PC-9 (cell line): ENCODE results near the gene RASGRP2. TPM values are rescaled to one million over a fixed set of nuclear protein-coding genes. Genes with fewer than 3 reads are reported as not detected.

ENCODE experiments used
- BruUV-seq: library from RNA; stranded (reverse); fragments of 400-500 nt; replicated peaks from 2 replicates; lab custom pipeline; 2021; lab: Mats Ljungman, UMichigan
- CTCF ChIA-PET: fragments of 300-600 bp; sonication (Branson Sonifier 250); formaldehyde crosslinking; loops from one replicate; lab custom pipeline; 2022; ENCODE audit warnings: antibody characterized with exemption; lab: Charles Lee
- POLR2A ChIA-PET: fragments of 300-600 bp; sonication (Branson Sonifier 250); formaldehyde crosslinking; loops from one replicate; lab custom pipeline; 2022; ENCODE audit warnings: antibody characterized with exemption; ENCODE audit not compliant: unreplicated experiment; lab: Charles Lee
- DNase-seq, 2 experiments: peaks; one replicate each; pipeline versions ENCODE4 v3.0.0 to v3.0.0-alpha.2; 2015 to 2022; ENCODE audit warnings: mixed read lengths in 1 of 2
- H2AFZ ChIP-seq: fragments of 200-600 bp; sonication (generic); 2 replicates; pipeline ENCODE4 v1.8.1; 2017; ENCODE audit warnings: antibody characterized with exemption
- H3F3A ChIP-seq: fragments of 200-600 bp; sonication (generic); 2 replicates; pipeline ENCODE4 v1.8.1; 2017; ENCODE audit warnings: antibody characterized with exemption, mild to moderate bottlenecking, low read depth; ENCODE audit not compliant: insufficient read depth
- H3K27ac ChIP-seq: fragments of 200-600 bp; sonication (generic); 2 replicates; pipeline ENCODE4 v1.6.1; 2016; ENCODE audit warnings: mixed run types
- H3K27me3 ChIP-seq: fragments of 200-600 bp; sonication (generic); 2 replicates; pipeline ENCODE4 v1.6.1; 2016; ENCODE audit warnings: low read depth, mixed run types; ENCODE audit not compliant: insufficient read depth
- H3K36me3 ChIP-seq: fragments of 200-600 bp; sonication (generic); 2 replicates; pipeline ENCODE4 v1.6.1; 2016; ENCODE audit warnings: low read depth, mixed run types
- H3K4me1 ChIP-seq: fragments of 200-600 bp; sonication (generic); replicated peaks from 2 replicates; pipeline ENCODE4 v1.6.1; 2016; ENCODE audit warnings: mixed run types; ENCODE audit not compliant: insufficient read depth
- H3K4me2 ChIP-seq: fragments of 200-600 bp; sonication (generic); 2 replicates; pipeline ENCODE4 v1.6.1; 2017; ENCODE audit warnings: mixed run types
- H3K4me3 ChIP-seq: fragments of 200-600 bp; sonication (generic); 2 replicates; pipeline ENCODE4 v1.6.1; 2016; ENCODE audit warnings: mixed run types
- H3K79me2 ChIP-seq: fragments of 200-600 bp; sonication (generic); 2 replicates; pipeline ENCODE4 v1.6.1; 2017; ENCODE audit warnings: low read depth, mixed run types
- H3K9me2 ChIP-seq: fragments of 200-600 bp; sonication (generic); 2 replicates; pipeline ENCODE4 v1.8.1; 2017; ENCODE audit warnings: mild to moderate bottlenecking; ENCODE audit not compliant: insufficient read depth
- H3K9me3 ChIP-seq: fragments of 200-600 bp; sonication (generic); 2 replicates; pipeline ENCODE4 v1.8.1; 2016; ENCODE audit warnings: low read depth; ENCODE audit not compliant: insufficient read depth
- H4K20me1 ChIP-seq: fragments of 200-600 bp; sonication (generic); 2 replicates; pipeline ENCODE4 v1.8.1; 2017; ENCODE audit not compliant: insufficient read depth
- EZH2 ChIP-seq: fragments of 200-600 bp; sonication (generic); IDR thresholded peaks from 2 replicates; pipeline ENCODE4 v1.8.0; 2017; ENCODE audit warnings: antibody characterized with exemption, low read depth
- intact Hi-C: fragments of 100-400 bp; cut with micrococcal nuclease; formaldehyde crosslinking; loops from one replicate; pipeline ENCODE4 v1.10.0; 2022; ENCODE audit not compliant: unreplicated experiment
- total RNA-seq: library from RNA; stranded (reverse); gene quantifications from 2 replicates; pipeline ENCODE4 v1.2.3, GENCODE V29; 2021
- TF ChIP-seq, protein P1 (sequence below): fragments of 200-600 bp; sonication (generic); conservative IDR thresholded peaks from 2 replicates; pipeline ENCODE4 v1.6.1; 2017; ENCODE audit warnings: mixed run types, antibody characterized with exemption, mild to moderate bottlenecking, moderate library complexity

The RASGRP2 gene
- total RNA-seq, 1 experiment from 2014 or later, result 1.0 TPM

DNA sequence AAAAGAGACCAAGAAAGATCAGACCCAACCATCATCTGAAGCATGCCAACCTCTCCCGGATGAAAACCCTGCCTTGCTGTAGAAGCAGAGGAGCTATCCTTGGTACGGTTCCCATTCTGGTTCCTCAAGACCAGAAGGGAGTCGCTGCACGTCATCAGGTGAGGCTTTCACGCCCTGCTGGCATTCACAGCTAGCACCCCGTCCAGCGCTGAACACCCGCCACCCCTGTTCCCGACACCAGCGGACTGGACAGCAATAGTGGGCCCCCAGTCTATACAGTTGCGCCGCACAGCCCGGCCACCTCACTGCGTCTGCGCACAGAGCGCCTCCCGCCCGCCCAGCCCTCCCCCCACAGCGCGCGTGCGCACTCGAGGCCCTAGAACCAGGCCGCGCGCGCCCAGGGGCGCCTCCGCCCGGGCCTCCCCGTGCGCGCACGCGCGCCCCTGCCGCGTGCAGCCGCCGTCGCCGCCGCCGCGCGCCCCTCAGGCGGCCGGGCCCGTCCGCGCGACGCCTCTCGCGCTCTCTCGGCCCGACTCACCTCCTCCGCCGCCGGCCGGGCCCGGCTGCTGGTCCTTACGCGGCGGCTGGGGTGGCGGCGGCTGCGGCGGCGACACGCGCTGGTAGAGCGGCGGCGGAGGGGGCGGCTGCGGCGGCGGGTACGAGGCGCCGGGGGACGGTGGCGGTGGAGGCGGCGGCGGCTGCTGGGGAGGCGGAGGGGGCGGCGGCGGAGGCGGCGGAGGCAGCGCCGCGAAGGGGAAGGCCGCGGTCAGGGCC, 33.7 kb upstream of the RASGRP2 start:
- Histone ChIP-seq H3K27me3 (no peaks in the 10 kb centered on the region), H3K4me3 (peak overlapping the region; percentile 98), H3K79me2 (peaks cover 49% of the 10 kb centered on the region), H3F3A (peaks cover 78% of the 10 kb centered on the region), H3K27ac (peak overlapping the region; percentile 86; the same call in 1 of the 2 replicates), H3K9me2 (no peaks in the 10 kb centered on the region), H3K9me3 (no peaks in the 10 kb centered on the region), H3K4me2 (peak overlapping the region; percentile 98), H4K20me1 (peaks cover 49% of the 10 kb centered on the region), H3K36me3 (peaks cover 51% of the 10 kb centered on the region), H3K4me1 (peaks cover 26% of the 10 kb centered on the region), H2AFZ (no peak overlapping the region)
- TF ChIP-seq, protein P1, sequence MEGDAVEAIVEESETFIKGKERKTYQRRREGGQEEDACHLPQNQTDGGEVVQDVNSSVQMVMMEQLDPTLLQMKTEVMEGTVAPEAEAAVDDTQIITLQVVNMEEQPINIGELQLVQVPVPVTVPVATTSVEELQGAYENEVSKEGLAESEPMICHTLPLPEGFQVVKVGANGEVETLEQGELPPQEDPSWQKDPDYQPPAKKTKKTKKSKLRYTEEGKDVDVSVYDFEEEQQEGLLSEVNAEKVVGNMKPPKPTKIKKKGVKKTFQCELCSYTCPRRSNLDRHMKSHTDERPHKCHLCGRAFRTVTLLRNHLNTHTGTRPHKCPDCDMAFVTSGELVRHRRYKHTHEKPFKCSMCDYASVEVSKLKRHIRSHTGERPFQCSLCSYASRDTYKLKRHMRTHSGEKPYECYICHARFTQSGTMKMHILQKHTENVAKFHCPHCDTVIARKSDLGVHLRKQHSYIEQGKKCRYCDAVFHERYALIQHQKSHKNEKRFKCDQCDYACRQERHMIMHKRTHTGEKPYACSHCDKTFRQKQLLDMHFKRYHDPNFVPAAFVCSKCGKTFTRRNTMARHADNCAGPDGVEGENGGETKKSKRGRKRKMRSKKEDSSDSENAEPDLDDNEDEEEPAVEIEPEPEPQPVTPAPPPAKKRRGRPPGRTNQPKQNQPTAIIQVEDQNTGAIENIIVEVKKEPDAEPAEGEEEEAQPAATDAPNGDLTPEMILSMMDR, result no peak
- TF ChIP-seq EZH2, result no peak
- BruUV-seq, result no TSS peak
- peak; percentile 60 to 77 for DNase-seq
- POLR2A ChIA-PET, result interaction anchor here (0.5 to 1.3 kb wide), 4 partner anchors 91 to 1113 kb away, joined by 4 to 16 read pairs (median 7); partner anchors contain the start of gene CCDC85B
- intact Hi-C loops, result loop anchor here (1.0 to 10.0 kb wide), 5 partner anchors 33 to 419 kb away; partner anchors contain the start of genes ARL2, MEN1, RPS6KA4 and ZNHIT2
- CTCF ChIA-PET, result interaction anchor here (0.6 kb wide), 1 partner anchor 162 kb away, joined by 7 read pairs; no protein-coding TSS in a partner anchor

DNA sequence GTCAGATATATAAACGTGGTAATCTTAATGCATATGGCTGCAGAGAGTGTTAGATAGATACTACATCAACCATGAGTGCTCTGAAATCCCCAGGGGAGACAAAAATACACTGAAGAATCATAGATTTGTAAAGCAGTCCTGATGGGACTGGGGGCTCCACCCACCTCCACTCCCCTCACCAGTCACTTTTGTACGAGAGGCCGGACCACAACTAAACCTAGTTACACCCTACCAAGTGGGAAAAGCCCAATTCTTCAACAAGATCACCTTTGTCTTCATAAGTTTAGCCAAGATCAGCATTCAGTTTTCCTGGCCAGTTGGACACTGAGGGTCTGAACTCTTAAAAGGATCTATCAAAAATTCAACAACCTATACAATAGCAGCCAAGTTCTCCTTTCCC, 32.9 kb upstream of the RASGRP2 start:
- BruUV-seq, result TSS peak; percentile 33
- ChIA-PET CTCF (interaction anchor here (0.6 kb wide), 1 partner anchor 163 kb away, joined by 7 read pairs; no protein-coding TSS in a partner anchor), POLR2A (interaction anchor here (0.5 to 0.7 kb wide), 3 partner anchors 92 to 253 kb away, joined by 4 to 6 read pairs (median 4); no protein-coding TSS in a partner anchor)
- H3K27ac ChIP-seq, result no peak overlapping the region
- intact Hi-C loops, result loop anchor here (5.0 to 10.0 kb wide), 2 partner anchors 238 to 340 kb away; partner anchors contain the start of genes ARL2 and ZNHIT2
- peak overlapping the region; percentile 98 for H3K4me2 ChIP-seq
- no peaks in the 10 kb centered on the region for H3K27me3 ChIP-seq
- peaks cover 26% of the 10 kb centered on the region for H3K4me1 ChIP-seq
- H4K20me1 ChIP-seq, result peaks cover 57% of the 10 kb centered on the region
- no peak for DNase-seq
- peaks cover 57% of the 10 kb centered on the region for H3K79me2 ChIP-seq
- no peaks in the 10 kb centered on the region for H3K9me3 ChIP-seq
- H3F3A ChIP-seq, result peaks cover 78% of the 10 kb centered on the region
- H3K36me3 ChIP-seq, result peaks cover 59% of the 10 kb centered on the region
- no peak for TF ChIP-seq EZH2
- TF ChIP-seq, protein P1, result no peak
- no peaks in the 10 kb centered on the region for H3K9me2 ChIP-seq
- H2AFZ ChIP-seq, result no peak overlapping the region
- H3K4me3 ChIP-seq, result peak overlapping the region; percentile 98

DNA sequence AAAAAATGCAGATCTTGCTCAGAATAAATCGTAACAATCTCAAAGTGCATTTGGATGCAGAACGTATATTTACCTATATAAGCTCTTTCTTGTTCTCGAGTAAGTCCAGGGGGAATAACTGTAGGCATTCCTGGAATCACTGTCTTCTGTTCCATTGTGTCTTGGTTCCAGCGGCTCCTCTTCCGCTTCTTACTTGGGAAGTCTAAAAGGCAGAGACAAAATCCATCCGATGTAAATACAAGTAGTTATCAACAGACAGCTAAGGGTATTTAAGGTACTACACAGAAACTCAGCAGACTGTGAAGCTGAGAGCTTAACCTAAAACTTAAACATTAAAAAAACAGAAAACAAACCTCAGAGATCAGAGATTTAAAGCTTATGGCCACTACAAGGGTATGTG, 32.5 kb upstream of the RASGRP2 start:
- no peaks in the 10 kb centered on the region for H3K27me3 ChIP-seq
- H3K36me3 ChIP-seq, result peaks cover 63% of the 10 kb centered on the region
- TF ChIP-seq, protein P1, result no peak
- no peak for TF ChIP-seq EZH2
- H3F3A ChIP-seq, result peaks cover 81% of the 10 kb centered on the region
- no peaks in the 10 kb centered on the region for H3K9me3 ChIP-seq
- ChIA-PET CTCF (no interaction called here), POLR2A (interaction anchor here (0.5 to 0.7 kb wide), 2 partner anchors 64 to 93 kb away, joined by 3 to 6 read pairs; no protein-coding TSS in a partner anchor)
- no peak for DNase-seq
- BruUV-seq, result no TSS peak
- intact Hi-C loops, result loop anchor here (5.0 to 10.0 kb wide), 2 partner anchors 238 to 341 kb away; partner anchors contain the start of genes ARL2 and ZNHIT2
- peak overlapping the region; percentile 98 for H3K4me2 ChIP-seq
- no peak overlapping the region for H2AFZ ChIP-seq
- H3K27ac ChIP-seq, result no peak overlapping the region
- peaks cover 62% of the 10 kb centered on the region for H3K79me2 ChIP-seq
- H3K4me1 ChIP-seq, result peaks cover 26% of the 10 kb centered on the region
- peak overlapping the region; percentile 98 for H3K4me3 ChIP-seq
- peaks cover 61% of the 10 kb centered on the region for H4K20me1 ChIP-seq
- H3K9me2 ChIP-seq, result no peaks in the 10 kb centered on the region
